Amniotic epithelial cell (primary cell): ENCODE data around the gene COL6A1.
"Not testable (repeated sequence)": the region's sequence is repeated elsewhere in the genome, so short reads cannot be mapped to it uniquely, and the experiment has no call there.

Source experiments
- DNase-seq: peaks from one replicate; pipeline ENCODE4 v3.0.0-alpha.2; 2010; ENCODE audit warnings: low read depth

COL6A1 gene

GRCh38 chr21:45945066-45945867 is 36.3 kb upstream of the COL6A1 start:
- no peak for DNase-seq

DNA sequence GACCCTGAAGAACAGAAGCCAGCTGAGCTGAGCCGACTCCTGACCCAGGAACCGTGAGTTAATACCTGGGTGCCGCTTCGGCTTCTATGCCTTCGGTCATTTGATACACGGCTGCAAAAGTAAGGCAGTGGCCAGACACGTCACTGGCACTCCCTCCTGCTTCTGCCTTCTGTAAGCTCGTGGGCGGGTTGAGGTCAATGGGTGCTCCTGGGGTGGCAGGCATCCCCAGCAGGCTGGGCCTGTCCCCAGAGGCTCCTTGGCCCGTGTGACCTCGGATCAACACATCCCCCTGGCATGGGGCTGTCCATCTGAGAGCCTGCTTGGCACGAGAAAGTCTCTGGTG is 35.7 kb upstream of the COL6A1 start:
- no peak for DNase-seq

DNA sequence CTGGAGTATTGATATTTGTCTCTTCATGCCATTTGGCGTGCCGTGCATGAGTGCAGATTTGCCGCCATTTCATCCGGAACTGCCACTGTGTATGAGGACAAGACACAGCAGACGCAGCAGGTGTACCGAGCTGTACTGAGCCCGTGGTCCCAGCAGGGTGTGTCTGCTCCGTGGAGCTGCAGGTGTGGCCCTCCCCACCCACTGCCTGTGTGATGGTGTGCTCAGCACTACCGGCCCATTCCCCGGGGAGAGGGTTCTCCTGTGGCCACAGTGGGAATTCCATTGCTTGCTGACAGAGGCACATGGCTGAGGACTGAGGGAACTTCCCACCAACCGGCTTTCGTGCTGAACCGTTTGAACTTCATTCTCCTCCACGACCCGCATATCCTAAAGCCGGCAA is 34.3 kb upstream of the COL6A1 start:
- DNase-seq, result no peak

GRCh38 chr21:45947716-45948255 is 33.8 kb upstream of the COL6A1 start:
- no peak for DNase-seq

GRCh38 chr21:45948576-45949141 is 32.9 kb upstream of the COL6A1 start:
- DNase-seq, result no peak

DNA sequence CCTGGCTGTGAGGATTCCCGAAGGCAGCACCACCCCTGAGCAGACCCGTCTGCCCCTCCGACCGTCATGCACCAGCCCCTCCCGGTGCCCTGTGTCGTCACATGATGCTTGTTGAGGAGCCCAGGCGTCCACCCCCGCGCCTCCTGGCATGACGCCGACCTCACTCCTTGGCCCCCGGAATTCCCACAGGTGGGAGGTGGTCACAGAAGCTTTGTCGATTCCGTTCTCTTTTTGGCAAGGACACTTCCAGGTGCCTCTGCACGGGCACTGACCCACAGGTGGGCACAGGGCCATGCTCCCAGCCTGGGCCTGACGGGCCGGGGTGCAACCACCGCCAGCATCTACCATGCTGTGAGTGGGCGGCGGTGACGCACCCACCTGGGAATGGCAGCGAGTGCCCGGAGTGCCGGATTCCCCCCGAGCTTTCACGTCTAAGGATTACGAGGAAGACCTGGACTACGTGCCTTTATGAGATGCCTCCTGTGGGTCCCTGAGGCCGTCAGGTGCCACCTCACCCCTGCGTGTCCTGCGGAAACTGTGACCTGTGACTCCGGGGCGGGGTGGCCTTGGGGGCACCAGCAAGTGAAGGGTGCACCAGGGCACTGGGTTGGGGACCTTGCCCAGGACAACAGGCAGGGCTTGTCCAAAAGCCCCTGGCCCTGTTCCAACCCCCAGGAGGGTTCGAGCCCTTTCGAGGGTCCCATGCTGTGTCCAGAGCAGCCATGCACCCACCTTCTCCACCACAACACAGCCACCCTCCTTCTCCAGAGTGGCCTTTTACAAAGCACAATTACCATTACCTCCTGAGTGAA is 31.4 kb upstream of the COL6A1 start:
- no peak for DNase-seq

- DNase-seq, result peak; percentile 43
Observed at GRCh38 chr21:45950740-45951515, 30.6 kb upstream of the COL6A1 start.

DNA sequence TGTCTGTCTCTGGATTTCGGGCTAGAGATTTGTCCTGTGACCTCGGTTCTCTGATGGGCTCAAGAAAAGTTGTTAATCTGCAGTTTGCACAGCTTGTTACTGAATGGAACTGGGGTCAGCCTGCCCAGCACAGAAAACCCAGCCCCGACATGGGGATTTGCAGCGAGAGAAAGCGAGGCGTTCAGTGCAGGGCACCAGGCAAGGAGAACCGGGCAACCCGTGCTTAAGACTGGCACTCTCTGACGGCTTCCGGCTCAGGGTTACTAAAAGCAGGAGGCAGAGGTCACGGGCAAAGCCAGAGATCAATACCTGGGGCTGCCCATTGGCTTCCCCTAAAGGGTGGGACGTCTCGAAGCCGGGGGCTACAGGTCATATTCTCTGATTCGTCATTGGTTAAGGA is 29.9 kb upstream of the COL6A1 start:
- no peak for DNase-seq

- DNase-seq, result not testable (repeated sequence)
Observed at GRCh38 chr21:45952527-45952926, 29.0 kb upstream of the COL6A1 start.

DNA sequence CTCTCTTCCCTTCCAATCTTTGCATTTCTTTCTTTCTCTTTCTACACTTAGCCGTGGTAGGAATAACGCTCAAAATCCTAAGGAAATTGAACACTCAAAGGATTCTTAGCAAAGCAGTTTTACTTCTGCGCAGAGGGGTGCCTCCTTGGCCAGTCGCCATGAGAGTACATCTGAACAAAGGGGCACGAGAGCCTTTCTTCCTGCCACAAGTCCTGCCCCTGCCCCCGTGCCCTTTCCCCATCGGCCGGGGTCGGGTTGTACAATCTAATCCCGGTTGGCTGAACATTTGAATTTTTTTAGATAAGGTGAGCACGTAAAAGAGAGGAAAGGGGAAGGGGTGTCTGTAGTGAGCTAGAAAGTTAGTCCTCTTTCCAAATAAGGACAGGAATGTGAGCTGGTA is 28.6 kb upstream of the COL6A1 start:
- DNase-seq, result no peak

DNA sequence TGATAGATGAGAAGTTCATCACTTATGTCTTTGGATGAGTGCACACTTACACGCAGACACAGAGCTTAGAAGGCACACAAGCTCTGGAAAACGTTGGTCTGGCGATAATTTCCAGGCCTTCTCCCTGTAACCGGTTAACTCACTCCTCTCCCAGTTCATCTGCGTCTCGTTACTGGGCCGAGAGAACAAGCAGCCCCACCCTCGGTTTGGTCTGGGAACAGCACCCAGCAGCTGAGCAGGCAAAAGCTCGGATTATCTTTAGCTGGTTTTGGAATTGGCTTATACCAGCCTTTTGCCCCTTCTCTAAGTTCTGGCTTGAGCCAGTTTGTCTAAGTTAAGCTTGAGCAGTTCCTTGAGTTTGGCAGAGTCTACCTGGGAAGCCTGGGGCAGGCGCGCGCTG is 27.3 kb upstream of the COL6A1 start:
- peak; percentile 51 for DNase-seq

DNA sequence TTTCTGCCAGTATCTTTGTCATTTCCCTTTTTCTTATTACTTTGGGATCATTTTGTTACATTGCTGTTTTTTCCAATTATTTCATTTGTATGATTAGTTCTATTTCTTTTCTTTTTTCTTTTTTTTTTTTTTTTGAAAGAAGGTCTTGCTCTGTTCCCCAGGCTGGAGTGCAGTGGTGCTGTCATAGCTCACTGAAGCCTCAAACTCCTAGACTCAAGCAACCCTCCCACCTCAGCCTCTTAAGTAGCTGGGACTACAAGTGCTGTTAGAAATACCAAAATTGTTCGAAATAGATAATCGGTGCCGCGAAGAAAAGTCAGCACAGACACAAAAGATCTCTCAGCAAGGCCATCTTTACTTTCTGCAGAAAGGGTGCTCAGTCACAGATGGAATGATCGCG is 26.6 kb upstream of the COL6A1 start:
- no peak for DNase-seq

DNA sequence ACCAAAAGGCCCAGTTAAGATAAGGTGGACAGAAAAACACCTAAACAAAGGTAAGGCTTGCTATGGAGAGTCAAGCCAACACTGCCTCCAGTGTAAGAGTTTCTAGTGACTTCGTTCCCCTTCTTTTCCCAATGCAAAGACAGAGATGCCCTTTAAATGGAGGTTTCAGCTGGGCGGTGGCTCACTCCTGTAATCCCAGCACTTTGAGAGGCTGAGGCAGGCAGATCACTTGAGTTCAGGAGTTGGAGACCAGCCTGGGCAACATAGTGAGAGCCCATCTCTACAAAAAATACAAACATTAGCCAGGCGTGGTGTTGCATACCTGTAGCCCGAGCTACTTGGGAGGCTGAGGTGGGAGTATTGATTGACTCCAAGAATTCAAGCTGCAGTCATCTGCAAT is 24.0 kb upstream of the COL6A1 start:
- no peak for DNase-seq

- DNase-seq, result no peak
Observed at GRCh38 chr21:45957981-45958600, 23.5 kb upstream of the COL6A1 start.

- no peak for DNase-seq
Observed at GRCh38 chr21:45959182-45959581, 22.4 kb upstream of the COL6A1 start.

GRCh38 chr21:45959779-45960390 is 21.7 kb upstream of the COL6A1 start:
- DNase-seq, result no peak

GRCh38 chr21:45961408-45961807 is 20.2 kb upstream of the COL6A1 start:
- DNase-seq, result not testable (repeated sequence)

- no peak for DNase-seq
Observed at GRCh38 chr21:45962531-45963231, 18.9 kb upstream of the COL6A1 start.

DNA sequence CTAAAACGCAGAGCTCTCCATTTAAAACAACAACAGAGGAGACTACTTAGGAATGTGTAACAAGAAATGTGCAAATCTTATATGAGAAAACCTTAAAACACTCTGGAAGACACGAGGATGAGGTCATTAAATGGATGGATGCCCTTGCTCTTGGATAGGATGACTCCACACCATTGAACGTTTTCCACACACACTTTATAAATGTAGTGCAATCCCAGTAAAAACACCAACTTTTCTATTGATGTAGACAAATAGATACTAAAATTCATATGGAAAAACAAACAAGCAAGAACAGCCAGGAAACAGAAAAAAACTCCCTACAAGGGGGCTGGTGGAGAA is 18.4 kb upstream of the COL6A1 start:
- no peak for DNase-seq

GRCh38 chr21:45964649-45965048 is 16.9 kb upstream of the COL6A1 start:
- DNase-seq, result no peak
